Epithelial cell of proximal tubule (primary cell): ENCODE results near the gene DIRAS1. TPM values are rescaled to one million over a fixed set of nuclear protein-coding genes. Genes with fewer than 3 reads are reported as not detected.

ENCODE experiments used
- DNase-seq: peaks from one replicate; pipeline ENCODE4 v3.0.0-alpha.2; 2011; ENCODE audit warnings: low read depth
- H3K4me3 ChIP-seq: 2 replicates; pipeline ENCODE4 v1.5.1; 2011; ENCODE audit warnings: low read depth, mild to moderate bottlenecking, low read length
- CTCF ChIP-seq: conservative IDR thresholded peaks from 2 replicates; pipeline ENCODE4 v1.5.1; 2012; ENCODE audit warnings: low read depth, mild to moderate bottlenecking, low read length
- total RNA-seq: library from RNA; depleted of rRNA; stranded (reverse); fragments of >200 nt; gene quantifications from 2 replicates; pipeline ENCODE4 v1.2.3, GENCODE V29; 2015

The DIRAS1 gene
- total RNA-seq, 1 donor from 2014 or later, result not detected

GRCh38 chr19:2703691-2704216 is 17.4 kb downstream of the DIRAS1 start:
- no peak for TF ChIP-seq CTCF
- H3K4me3 ChIP-seq, result no peak overlapping the region
- no peak for DNase-seq

- no peak for TF ChIP-seq CTCF
- peak overlapping the region; percentile 33 for H3K4me3 ChIP-seq
These were observed 18.1 kb downstream of the DIRAS1 start for GRCh38 chr19:2703077-2703437.

GRCh38 chr19:2702170-2703076 is 18.7 kb downstream of the DIRAS1 start, which contains the start of gene GNG7:
Gene GNG7, minus strand, starts transcription at chr19:2702694. Its CDS starts 182,006 bp downstream, at chr19:2520688.
- TF ChIP-seq CTCF, result no peak
- H3K4me3 ChIP-seq, result peak within 1 kb of the TSS; percentile 61
- no peak for DNase-seq

More at GRCh38 chr19:2703077-2703437, 18.1 kb downstream of the DIRAS1 start:
- no peak for DNase-seq

GRCh38 chr19:2701361-2702169 is 19.6 kb downstream of the DIRAS1 start:
- peak overlapping the region; percentile 61 for H3K4me3 ChIP-seq
- TF ChIP-seq CTCF, result no peak
- no peak for DNase-seq

- DNase-seq, result no peak
- TF ChIP-seq CTCF, result no peak
- no peak overlapping the region for H3K4me3 ChIP-seq
These were observed 20.4 kb downstream of the DIRAS1 start for GRCh38 chr19:2700660-2701360.

GRCh38 chr19:2699413-2700140 is 21.6 kb downstream of the DIRAS1 start:
- TF ChIP-seq CTCF, result no peak
- DNase-seq, result no peak
- H3K4me3 ChIP-seq, result no peak overlapping the region
